Endothelial cell of umbilical vein (primary cell): ENCODE data around the gene DRC7. TPM values are rescaled to one million over a fixed set of nuclear protein-coding genes. Genes with fewer than 3 reads are reported as not detected.

Source experiments
- BruUV-seq: library from RNA; stranded (reverse); fragments of 400-500 nt; replicated peaks from 2 replicates; lab custom pipeline; 2021; lab: Mats Ljungman, UMichigan
- CTCF ChIA-PET: fragments of 300-600, 350-600 bp; sonication (Branson Sonifier 250); formaldehyde crosslinking; loops from one replicate; lab custom pipeline; 2021; ENCODE audit warnings: antibody characterized with exemption, inconsistent platforms; lab: Charles Lee
- POLR2A ChIA-PET: fragments of 300-600, 350-600 bp; sonication (Branson Sonifier 250); formaldehyde crosslinking; loops from one replicate; lab custom pipeline; 2021; ENCODE audit warnings: antibody characterized with exemption, inconsistent platforms; lab: Charles Lee
- DNase-seq: peaks from one replicate; pipeline ENCODE4 v3.0.0-alpha.2; 2011; ENCODE audit warnings: low read depth, low spot score
- FAIRE-seq: peaks from 2 replicates; lab custom pipeline; 2011; peaks lifted over from hg19 to GRCh38; lab: Jason Lieb, UNC
- H2AFZ ChIP-seq: 2 replicates; pipeline ENCODE4 v1.6.0; 2012; ENCODE audit warnings: low read depth, low read length, control low read depth, inconsistent platforms
- H3K27ac ChIP-seq: 2 replicates; pipeline ENCODE4 v1.5.1; 2011; ENCODE audit warnings: low read depth, mild to moderate bottlenecking, control low read depth, low read length, moderate library complexity; ENCODE audit not compliant: insufficient read depth
- H3K27me3 ChIP-seq, 2 experiments: 2 replicates each; pipeline versions ENCODE4 v1.6.0 to v1.6.1; 2011; ENCODE audit warnings: low read length in 2 of 2, mixed read lengths in 1 of 2; ENCODE audit not compliant: control insufficient read depth in 2 of 2, insufficient read depth in 2 of 2
- H3K36me3 ChIP-seq, 2 experiments: 2 replicates in 1 of 2; 3 replicates in 1 of 2; pipeline ENCODE4 v1.5.1; 2011; ENCODE audit warnings: low read length in 2 of 2, mild to moderate bottlenecking in 1 of 2, moderate library complexity in 1 of 2; ENCODE audit not compliant: control insufficient read depth in 2 of 2, insufficient read depth in 2 of 2; ENCODE audit errors: extremely low read depth in 1 of 2
- H3K4me1 ChIP-seq: 3 replicates; pipeline ENCODE4 v1.5.1; 2011; ENCODE audit warnings: mild to moderate bottlenecking, low read length; ENCODE audit not compliant: control insufficient read depth, insufficient read depth; ENCODE audit errors: extremely low read depth
- H3K4me2 ChIP-seq: 2 replicates; pipeline ENCODE4 v1.6.1; 2011; ENCODE audit warnings: low read length, control low read depth, mixed read lengths; ENCODE audit not compliant: insufficient read depth
- H3K4me3 ChIP-seq, 3 experiments: fragments of 200-600 bp in 1 of 3; sonication (generic), shearing (Covaris generic) in 1 of 3; replicated peaks in 1 of 3; 2 replicates each; pipeline ENCODE4 v1.5.1; 2011 to 2016; ENCODE audit warnings: control low read depth in 3 of 3, low read length in 3 of 3, mild to moderate bottlenecking in 2 of 3, inconsistent platforms in 1 of 3, low read depth in 1 of 3, moderate library complexity in 1 of 3; ENCODE audit not compliant: insufficient read depth in 1 of 3
- H3K79me2 ChIP-seq: 2 replicates; pipeline ENCODE4 v1.6.0; 2012; ENCODE audit warnings: low read length, inconsistent platforms; ENCODE audit not compliant: control insufficient read depth, insufficient read depth
- H3K9ac ChIP-seq: replicated peaks from 2 replicates; pipeline ENCODE3; 2011; ENCODE audit warnings: low read length, control low read depth; ENCODE audit not compliant: insufficient read depth; ENCODE audit errors: extremely low read depth
- H3K9me1 ChIP-seq: replicated peaks from 3 replicates; pipeline ENCODE4 v1.6.0; 2011; ENCODE audit warnings: mild to moderate bottlenecking, low read length; ENCODE audit not compliant: control insufficient read depth, insufficient read depth; ENCODE audit errors: extremely low read depth
- H3K9me3 ChIP-seq: replicated peaks from 2 replicates; pipeline ENCODE4 v1.5.1; 2012; ENCODE audit warnings: low read length, inconsistent platforms; ENCODE audit not compliant: control insufficient read depth, insufficient read depth
- H4K20me1 ChIP-seq: replicated peaks from 2 replicates; pipeline ENCODE3; 2011; ENCODE audit warnings: mild to moderate bottlenecking, low read length; ENCODE audit not compliant: control insufficient read depth, insufficient read depth; ENCODE audit errors: extremely low read depth
- CTCF ChIP-seq, 2 donors: IDR thresholded peaks; 1 replicate in 1 of 2; 2 replicates in 1 of 2; pipeline ENCODE4 v1.5.1; 2011; ENCODE audit warnings: low read length in 2 of 2, mild to moderate bottlenecking in 2 of 2, moderate library complexity in 2 of 2, control low read depth in 1 of 2, inconsistent platforms in 1 of 2, low read depth in 1 of 2; ENCODE audit not compliant: insufficient read depth in 1 of 2; ENCODE audit errors: extremely low read depth in 1 of 2
- EZH2 ChIP-seq: IDR thresholded peaks from 2 replicates; pipeline ENCODE4 v1.6.1; 2012; ENCODE audit warnings: borderline replicate concordance, low read depth, mild to moderate bottlenecking, moderate library complexity, low read length, inconsistent platforms; ENCODE audit not compliant: severe bottlenecking
- FOS ChIP-seq: IDR thresholded peaks from 2 replicates; pipeline ENCODE4 v1.6.1; 2011; ENCODE audit warnings: mild to moderate bottlenecking, low read length, moderate library complexity, borderline replicate concordance; ENCODE audit not compliant: insufficient read depth
- GATA2 ChIP-seq: IDR thresholded peaks from 2 replicates; pipeline ENCODE4 v1.7.0; 2011; ENCODE audit warnings: low read depth, mild to moderate bottlenecking, moderate library complexity, mixed read lengths, low read length; ENCODE audit not compliant: insufficient read length, insufficient read depth
- JUN ChIP-seq: IDR thresholded peaks from 2 replicates; pipeline ENCODE4 v1.6.1; 2011; ENCODE audit warnings: borderline replicate concordance, low read depth; ENCODE audit not compliant: insufficient read length, insufficient read depth
- MYC ChIP-seq: IDR thresholded peaks from one replicate; pipeline ENCODE4 v1.6.1; 2011; ENCODE audit warnings: mild to moderate bottlenecking, low read depth, low read length
- POLR2A ChIP-seq: IDR thresholded peaks from 2 replicates; pipeline ENCODE4 v1.6.1; 2012; ENCODE audit warnings: low read depth, mild to moderate bottlenecking, control low read depth, low read length
- POLR2AphosphoS5 ChIP-seq: IDR thresholded peaks from 2 replicates; pipeline ENCODE4 v1.6.1; 2012; ENCODE audit warnings: low read depth, mild to moderate bottlenecking, control low read depth, low read length, moderate library complexity; ENCODE audit not compliant: insufficient read depth
- dilution Hi-C: fragments of 300-500 bp; cut with MboI; formaldehyde crosslinking; loops from one replicate; pipeline ENCODE4 v1.15.0; 2019; ENCODE audit warnings: low sequenced_read_pairs; ENCODE audit not compliant: extremely low pct_ligation_motif_present
- intact Hi-C: fragments of 100-400 bp; cut with micrococcal nuclease; formaldehyde crosslinking; loops from one replicate; pipeline ENCODE4 v1.10.0; 2022
- polyA plus RNA-seq, 4 experiments: library from polyadenylated mRNA; depleted of rRNA in 3 of 4; stranded (reverse) in 3 of 4; unstranded in 1 of 4; fragments of >200 nt; gene quantifications; 2 replicates each; pipeline versions ENCODE4 v1.2.1 to v1.2.3, GENCODE V29; 2011 to 2012; ENCODE audit warnings: missing spikeins in 1 of 4
- total RNA-seq: library from RNA; stranded (reverse); gene quantifications from 2 replicates; pipeline ENCODE4 v1.2.3, GENCODE V29; 2021
- TF ChIP-seq, protein P1 (sequence below): IDR thresholded peaks from 2 replicates; pipeline ENCODE4 v1.6.1; 2011; ENCODE audit not compliant: insufficient read depth, insufficient read length

The DRC7 gene
- total and polyA plus RNA-seq, 2 donors (not counting 3 experiments of a cell fraction or from before 2014, with no cell fraction given) = 0.13 to 0.77 TPM

DNA sequence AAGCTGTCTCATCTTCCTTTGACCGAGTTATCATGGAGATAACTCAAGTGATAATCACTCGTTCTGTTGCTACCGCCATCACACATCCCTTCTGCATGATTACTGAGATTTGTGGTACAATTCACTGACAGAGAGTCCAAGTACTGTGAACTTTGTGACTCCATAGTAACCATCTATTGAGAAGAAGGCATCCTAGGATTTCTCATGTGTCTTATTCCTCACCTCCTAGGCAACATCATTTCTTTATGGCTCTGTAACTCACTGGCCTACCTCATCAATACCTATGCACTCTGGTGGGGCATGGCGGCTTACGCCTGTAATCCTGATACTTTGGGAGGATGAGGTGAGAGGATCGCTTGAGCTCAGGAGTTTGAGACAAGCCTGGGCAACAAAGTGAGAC lies 19.4 kb downstream of the DRC7 start:
- POLR2A ChIA-PET = no interaction called here
- H3K4me1 ChIP-seq = no peaks in the 10 kb centered on the region
- H4K20me1 ChIP-seq = no peaks in the 10 kb centered on the region
- no peaks in the 10 kb centered on the region for H3K36me3 ChIP-seq
- H3K4me3 ChIP-seq = no peak overlapping the region
- no peaks in the 10 kb centered on the region for H3K9me1 ChIP-seq
- H3K9me3 ChIP-seq = no peaks in the 10 kb centered on the region
- H3K4me2 ChIP-seq = no peak overlapping the region
- intact Hi-C loops = no loop called here
- no peak for DNase-seq
- H3K27ac ChIP-seq = no peak overlapping the region
- peaks cover 20 to 34% of the 10 kb centered on the region in 2 experiments for H3K27me3 ChIP-seq
- dilution Hi-C loops = no loop called here
- no TSS peak for BruUV-seq
- no peak overlapping the region for H3K9ac ChIP-seq
- no peak for FAIRE-seq
- CTCF ChIA-PET = interaction anchor here (1.2 to 3.3 kb wide), 4 partner anchors 9 to 138 kb away, joined by 5 to 21 read pairs (median 11); no protein-coding TSS in a partner anchor
- no peak overlapping the region for H2AFZ ChIP-seq
- no peaks in the 10 kb centered on the region for H3K79me2 ChIP-seq
- TF ChIP-seq, protein P1, sequence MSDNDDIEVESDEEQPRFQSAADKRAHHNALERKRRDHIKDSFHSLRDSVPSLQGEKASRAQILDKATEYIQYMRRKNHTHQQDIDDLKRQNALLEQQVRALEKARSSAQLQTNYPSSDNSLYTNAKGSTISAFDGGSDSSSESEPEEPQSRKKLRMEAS = no peak
- TF ChIP-seq EZH2 = no peak
- no peak for TF ChIP-seq POLR2A
- TF ChIP-seq MYC = no peak
- no peak for TF ChIP-seq GATA2
- TF ChIP-seq FOS = no peak
- no peak for TF ChIP-seq CTCF (IDR thresholded peaks at IDR 0.05; ENCODE audit: extremely low read depth in 1 of 2, insufficient read depth in 1 of 2, low read depth in 1 of 2, low read length in 2 of 2)
- TF ChIP-seq JUN = no peak
- no peak for TF ChIP-seq POLR2AphosphoS5
